Posterior vena cava (tissue), 2 donors: ENCODE measurements around the gene SLC2A6. TPM values are rescaled to one million over a fixed set of nuclear protein-coding genes. Genes with fewer than 3 reads are reported as not detected.

Source experiments
- DNase-seq: peaks from one replicate; pipeline ENCODE4 v3.0.0-alpha.2; 2020; ENCODE audit warnings: low spot score
- intact Hi-C, 2 donors: fragments of 100-400 bp; cut with DNase I; formaldehyde crosslinking; loops; one replicate each; pipeline versions ENCODE4 v1.14.1 to v1.14.2; 2022 to 2023
- total RNA-seq, 2 donors: library from RNA; stranded (reverse); fragmentation: NEBNext Ultra II Directional; extraction: Animal tissue kit (Norgen Biotek cat#: 25700); gene quantifications; one replicate each; pipeline ENCODE4 v1.2.1, GENCODE V29; 2021
- donor health status: DM: yes; HTN: yes; CAD: no.
- donor health status: DM: yes; HTN: yes; CAD: no.

Gene SLC2A6
- total RNA-seq, 2 donors from 2014 or later, result 3.2 to 4.0 TPM

- no peak for DNase-seq
- intact Hi-C loops, result no loop called here
Observed at GRCh38 chr9:133516961-133517350, 38.1 kb upstream of the SLC2A6 start.

GRCh38 chr9:133516256-133516960, 37.5 kb upstream of the SLC2A6 start:
- intact Hi-C loops, result no loop called here
- DNase-seq, result no peak

- DNase-seq, result no peak
- intact Hi-C loops, result no loop called here
Observed at GRCh38 chr9:133515615-133516255, 36.8 kb upstream of the SLC2A6 start.

GRCh38 chr9:133515240-133515610, 36.3 kb upstream of the SLC2A6 start:
- intact Hi-C loops, result no loop called here
- no peak for DNase-seq

GRCh38 chr9:133514460-133515239, 35.8 kb upstream of the SLC2A6 start:
- DNase-seq, result no peak
- intact Hi-C loops, result no loop called here

- intact Hi-C loops, result no loop called here
- no peak for DNase-seq
Observed at GRCh38 chr9:133513214-133514100, 34.6 kb upstream of the SLC2A6 start.

GRCh38 chr9:133512253-133513213, 33.6 kb upstream of the SLC2A6 start:
- no peak for DNase-seq
- intact Hi-C loops, result no loop called here

- intact Hi-C loops, result no loop called here
- no peak for DNase-seq
Observed at GRCh38 chr9:133511607-133512006, 32.7 kb upstream of the SLC2A6 start.

GRCh38 chr9:133510926-133511505, 32.1 kb upstream of the SLC2A6 start:
- DNase-seq, result no peak
- intact Hi-C loops, result no loop called here

GRCh38 chr9:133509179-133510083, 30.5 kb upstream of the SLC2A6 start:
- intact Hi-C loops, result no loop called here
- DNase-seq, result no peak

- intact Hi-C loops, result no loop called here
- DNase-seq, result no peak
Observed at GRCh38 chr9:133508046-133508445, 29.1 kb upstream of the SLC2A6 start.

- DNase-seq, result no peak
- intact Hi-C loops, result no loop called here
Observed at GRCh38 chr9:133507246-133507965, 28.5 kb upstream of the SLC2A6 start.

- DNase-seq, result peak; percentile 94
- intact Hi-C loops, result no loop called here
Observed at GRCh38 chr9:133506653-133507038, 27.7 kb upstream of the SLC2A6 start.

GRCh38 chr9:133505901-133506652, 27.2 kb upstream of the SLC2A6 start:
- intact Hi-C loops, result no loop called here
- peak; percentile 94 for DNase-seq

- no peak for DNase-seq
- intact Hi-C loops, result no loop called here
Observed at GRCh38 chr9:133505186-133505830, 26.4 kb upstream of the SLC2A6 start.
